G401.6 (cell line): ENCODE data around the gene TLR9.
A peak's percentile ranks its signal among the peaks of the same experiment; 100 is the strongest.

Source experiments
- FAIRE-seq: peaks from 2 replicates; lab custom pipeline; 2012; peaks lifted over from hg19 to GRCh38; lab: Jason Lieb, UNC

TLR9 gene

DNA sequence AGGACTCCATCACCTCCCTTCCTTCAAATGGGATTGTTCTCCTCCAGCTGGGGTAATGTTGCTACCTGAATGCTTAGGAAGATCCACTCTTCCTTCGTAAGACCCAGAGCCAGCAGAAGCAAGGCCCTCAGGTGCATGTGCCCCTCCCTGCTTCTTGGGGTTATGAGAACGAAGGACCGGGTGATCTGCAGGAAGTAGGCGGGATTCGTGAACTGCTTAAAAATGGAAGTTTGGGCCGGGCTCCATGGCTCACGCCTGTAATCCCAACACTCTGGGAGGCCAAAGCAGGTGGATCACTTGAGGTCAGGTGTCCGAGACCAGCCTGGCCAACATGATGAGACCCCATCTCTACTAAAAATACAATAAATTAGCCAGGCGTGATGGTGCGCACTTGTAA lies 8.0 kb downstream of the TLR9 start:
- FAIRE-seq = no peak

- no peak for FAIRE-seq
Observed at GRCh38 chr3:52216585-52217408, 8.6 kb downstream of the TLR9 start.

GRCh38 chr3:52215351-52215750 lies 10.1 kb downstream of the TLR9 start:
- FAIRE-seq = no peak

GRCh38 chr3:52213901-52214300 lies 11.5 kb downstream of the TLR9 start:
- no peak for FAIRE-seq

DNA sequence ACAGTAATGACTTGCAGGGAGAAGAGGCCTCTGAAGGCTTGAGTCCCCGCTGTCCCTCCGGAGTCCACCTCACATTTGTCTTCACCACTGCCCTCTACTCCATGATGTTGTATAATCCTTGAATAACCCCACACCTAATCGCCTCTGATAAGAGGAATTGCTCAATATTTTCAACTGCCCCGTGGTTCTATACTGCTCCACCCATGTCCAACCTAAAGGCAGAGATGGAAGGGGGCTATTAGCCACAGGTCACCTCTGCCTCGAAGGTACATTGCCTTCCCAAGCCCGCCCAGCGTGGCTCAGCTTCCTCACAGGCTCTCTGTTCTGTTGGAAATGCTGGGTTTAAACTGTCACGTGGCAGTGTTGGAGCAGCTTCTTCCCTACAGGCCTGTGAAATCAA lies 12.4 kb downstream of the TLR9 start:
- FAIRE-seq = no peak

GRCh38 chr3:52211268-52211891 lies 14.1 kb downstream of the TLR9 start:
- FAIRE-seq = no peak

GRCh38 chr3:52210550-52211046 lies 14.8 kb downstream of the TLR9 start:
- no peak for FAIRE-seq

DNA sequence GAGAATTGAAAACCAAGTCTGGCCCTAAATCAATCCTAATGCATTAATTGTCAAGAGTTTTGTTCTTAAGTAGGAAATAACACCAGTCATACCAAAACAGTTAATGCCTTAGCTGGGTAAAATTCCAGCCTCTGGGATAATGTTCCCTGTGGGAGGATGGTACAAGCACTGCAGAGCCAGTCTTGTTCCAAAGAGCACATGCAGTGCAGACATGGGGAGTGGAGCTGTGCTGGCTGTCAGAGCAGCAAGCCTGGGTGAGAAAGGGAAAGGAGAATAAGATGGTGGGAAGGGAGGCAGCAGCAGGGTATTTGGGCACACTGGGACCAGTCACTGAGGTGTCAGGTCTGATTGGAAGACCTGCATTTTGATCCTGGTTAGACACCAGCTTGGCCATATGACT lies 15.4 kb downstream of the TLR9 start:
- FAIRE-seq = no peak

DNA sequence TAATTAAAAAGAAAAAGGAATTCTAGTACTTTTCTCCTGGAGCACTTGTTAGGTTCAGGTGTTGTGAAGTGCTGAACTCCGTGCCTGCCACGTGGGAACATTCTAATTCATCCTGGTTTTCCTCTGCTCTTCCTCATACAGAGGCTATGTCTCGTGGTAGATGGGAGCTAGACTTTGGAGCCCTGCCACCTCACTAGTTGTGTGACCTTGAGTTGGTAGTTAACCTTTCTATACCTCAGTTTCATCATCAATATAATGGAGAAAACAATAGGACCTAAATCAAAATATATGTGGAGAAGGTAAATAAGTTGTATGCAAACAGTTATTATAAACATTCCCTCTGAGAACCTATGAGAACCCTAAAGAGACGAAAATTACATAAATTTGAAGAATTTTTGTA lies 16.9 kb downstream of the TLR9 start:
- FAIRE-seq = no peak

- FAIRE-seq = no peak
Observed at GRCh38 chr3:52205727-52206372, 19.6 kb downstream of the TLR9 start.

DNA sequence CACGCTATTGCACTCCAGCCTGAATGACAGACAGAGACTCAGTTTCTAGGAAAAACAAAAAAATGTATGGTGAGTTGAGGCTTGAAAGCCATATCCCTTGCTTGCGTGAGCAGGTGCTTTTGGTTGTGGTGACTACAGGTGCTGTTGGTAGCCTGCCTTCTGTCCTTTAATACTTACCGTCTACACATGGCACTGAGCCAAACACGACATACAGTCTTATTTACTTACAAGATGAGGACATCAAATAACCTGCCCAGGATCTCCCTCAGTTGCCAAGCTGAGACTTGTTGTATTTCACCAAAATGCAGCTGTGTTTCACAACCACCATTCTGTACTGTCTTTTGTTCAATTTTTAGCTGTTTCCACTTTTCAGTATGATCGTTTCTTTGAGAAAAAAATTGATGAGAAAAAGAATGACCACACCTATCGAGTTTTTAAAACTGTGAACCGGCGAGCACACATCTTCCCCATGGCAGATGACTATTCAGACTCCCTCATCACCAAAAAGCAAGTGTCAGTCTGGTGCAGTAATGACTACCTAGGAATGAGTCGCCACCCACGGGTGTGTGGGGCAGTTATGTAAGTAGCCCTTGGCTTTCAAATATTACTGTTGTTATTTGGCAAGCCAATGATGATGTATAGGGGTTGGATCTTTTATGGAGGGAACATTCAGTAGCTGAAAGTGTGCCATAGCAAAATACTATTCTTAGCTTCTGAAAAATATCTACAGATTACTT lies 20.9 kb downstream of the TLR9 start:
- FAIRE-seq = no peak

DNA sequence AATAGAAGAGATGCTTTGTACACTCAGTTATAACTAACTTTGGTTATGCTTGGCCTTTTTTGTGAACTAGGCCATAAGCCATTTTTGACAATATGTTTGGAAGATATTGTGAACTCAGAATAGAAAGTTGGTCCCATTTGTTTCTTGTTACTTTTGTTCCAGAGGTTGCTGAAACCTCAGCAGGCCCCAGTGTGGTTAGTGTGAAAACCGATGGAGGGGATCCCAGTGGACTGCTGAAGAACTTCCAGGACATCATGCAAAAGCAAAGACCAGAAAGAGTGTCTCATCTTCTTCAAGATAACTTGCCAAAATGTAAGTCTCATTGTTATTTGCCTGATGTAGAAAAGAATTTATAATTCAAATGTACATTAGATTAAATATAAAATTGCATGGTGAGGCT lies 21.7 kb downstream of the TLR9 start:
- FAIRE-seq = no peak

DNA sequence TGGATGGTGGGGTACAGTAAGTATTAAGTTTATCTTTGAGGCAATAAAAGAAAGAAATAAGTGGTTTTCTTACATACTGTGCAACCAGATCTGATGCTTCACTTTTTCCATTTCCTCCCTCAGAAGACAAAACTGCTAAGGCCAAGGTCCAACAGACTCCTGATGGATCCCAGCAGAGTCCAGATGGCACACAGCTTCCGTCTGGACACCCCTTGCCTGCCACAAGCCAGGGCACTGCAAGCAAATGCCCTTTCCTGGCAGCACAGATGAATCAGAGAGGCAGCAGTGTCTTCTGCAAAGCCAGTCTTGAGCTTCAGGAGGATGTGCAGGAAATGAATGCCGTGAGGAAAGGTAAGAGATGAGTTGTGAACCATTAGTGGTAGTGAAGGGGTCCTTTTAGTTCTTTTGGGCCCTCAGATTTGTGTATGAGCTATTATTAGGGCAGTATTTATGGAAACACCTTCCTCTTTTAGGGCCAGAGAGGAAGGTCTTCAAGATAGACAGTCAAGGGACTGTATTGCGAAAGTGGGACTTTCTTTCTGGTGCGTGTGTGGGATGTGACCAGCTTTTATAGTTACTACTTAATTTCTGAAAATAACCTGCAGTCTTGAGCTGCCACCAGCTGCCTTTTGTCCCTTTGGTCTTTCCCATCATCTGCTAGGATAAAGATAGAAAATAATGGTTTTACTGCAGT lies 22.9 kb downstream of the TLR9 start:
- no peak for FAIRE-seq

DNA sequence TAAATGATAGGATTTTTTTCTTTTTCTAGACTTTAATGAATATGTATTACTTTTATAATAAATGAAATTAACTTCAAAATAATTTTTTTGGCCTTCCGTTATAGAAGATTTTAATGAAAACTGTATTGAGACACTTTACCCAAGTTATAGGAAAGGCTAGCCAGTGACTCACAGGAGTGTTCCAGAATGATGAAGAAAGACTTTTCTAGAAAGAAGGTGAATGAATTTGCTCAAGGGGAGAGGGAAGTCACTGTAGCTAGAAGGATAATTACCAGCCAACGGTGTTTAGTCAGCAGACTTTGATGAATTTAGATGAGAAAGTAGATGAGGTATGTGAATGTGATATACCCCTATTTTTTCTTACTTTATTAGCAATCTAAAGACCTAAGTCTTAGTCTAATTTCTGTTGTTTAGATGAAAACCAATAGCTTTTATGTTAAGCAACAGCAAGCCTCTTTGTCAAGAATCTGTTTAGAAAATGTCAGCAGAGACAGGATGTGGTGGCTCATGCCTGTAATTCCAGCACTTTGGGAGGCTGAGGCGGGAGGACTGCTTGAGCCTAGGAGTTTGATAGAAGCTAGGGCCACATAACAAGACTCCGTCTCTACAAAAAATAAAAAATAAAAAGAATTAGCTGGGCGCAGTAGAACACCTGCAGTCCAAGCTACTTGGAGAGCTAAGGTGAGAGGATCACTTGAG lies 24.3 kb downstream of the TLR9 start:
- FAIRE-seq = peak; percentile 6

DNA sequence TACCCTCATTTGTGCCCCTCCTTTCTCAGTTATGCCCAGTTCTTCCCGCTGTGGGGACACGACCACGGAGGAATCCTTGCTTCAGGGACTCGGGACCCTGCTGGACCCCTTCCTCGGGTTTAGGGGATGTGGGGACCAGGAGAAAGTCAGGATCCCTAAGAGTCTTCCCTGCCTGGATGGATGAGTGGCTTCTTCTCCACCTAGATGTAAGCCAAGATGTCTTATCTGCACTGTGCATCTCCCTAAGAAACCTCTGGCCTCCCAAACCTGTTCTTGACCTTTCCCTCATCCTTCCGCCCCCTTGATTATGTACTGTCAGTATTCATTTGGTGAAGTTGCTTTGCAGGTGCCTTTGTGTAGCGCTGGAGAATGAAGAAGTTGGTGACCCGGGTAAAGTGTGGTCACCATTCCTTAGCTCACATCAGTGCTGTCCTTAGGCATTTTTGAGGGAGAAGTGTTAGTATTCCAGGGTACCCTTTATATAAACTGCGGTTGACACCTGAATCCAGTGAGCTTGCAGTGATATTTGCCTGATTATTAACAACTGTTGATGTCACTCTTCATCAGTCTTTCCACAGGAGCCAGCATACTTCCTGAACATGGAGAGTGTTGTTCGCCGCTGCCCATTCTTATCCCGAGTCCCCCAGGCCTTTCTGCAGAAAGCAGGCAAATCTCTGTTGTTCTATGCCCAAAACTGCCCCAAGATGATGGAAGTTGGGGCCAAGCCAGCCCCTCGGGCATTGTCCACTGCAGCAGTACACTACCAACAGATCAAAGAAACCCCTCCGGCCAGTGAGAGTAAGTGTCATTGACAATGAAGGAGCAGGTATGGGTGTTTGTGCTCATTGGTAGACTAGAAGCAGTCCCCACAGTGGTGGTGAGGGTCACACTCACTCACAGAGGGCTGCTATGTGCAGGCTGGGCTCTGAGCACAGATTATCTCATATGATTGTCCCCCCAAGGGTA lies 26.5 kb downstream of the TLR9 start:
- FAIRE-seq = no peak

GRCh38 chr3:52197842-52198625 lies 27.4 kb downstream of the TLR9 start, which contains the start of gene ALAS1:
TSS of gene ALAS1 (plus strand) at chr3:52198160. CDS start at chr3:52199242, 1,082 bp downstream.
- FAIRE-seq = peak; percentile 6

DNA sequence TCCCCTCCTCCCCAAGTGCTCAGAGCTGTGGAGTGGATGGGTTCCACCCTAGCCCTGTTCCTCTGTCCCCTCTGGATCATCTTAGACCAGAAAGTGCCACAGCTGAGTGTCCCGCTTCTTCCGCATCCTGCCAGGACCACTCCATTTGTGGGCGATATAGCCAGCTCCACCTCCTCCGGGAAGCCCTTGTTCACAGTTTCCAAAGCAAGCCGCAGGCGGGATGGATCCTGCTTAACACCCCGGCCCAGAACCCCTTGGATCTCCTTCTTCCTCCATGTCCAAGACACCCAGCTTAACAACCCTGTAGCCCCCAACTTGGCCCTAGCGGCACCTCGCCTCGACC lies 28.0 kb downstream of the TLR9 start:
- no peak for FAIRE-seq

DNA sequence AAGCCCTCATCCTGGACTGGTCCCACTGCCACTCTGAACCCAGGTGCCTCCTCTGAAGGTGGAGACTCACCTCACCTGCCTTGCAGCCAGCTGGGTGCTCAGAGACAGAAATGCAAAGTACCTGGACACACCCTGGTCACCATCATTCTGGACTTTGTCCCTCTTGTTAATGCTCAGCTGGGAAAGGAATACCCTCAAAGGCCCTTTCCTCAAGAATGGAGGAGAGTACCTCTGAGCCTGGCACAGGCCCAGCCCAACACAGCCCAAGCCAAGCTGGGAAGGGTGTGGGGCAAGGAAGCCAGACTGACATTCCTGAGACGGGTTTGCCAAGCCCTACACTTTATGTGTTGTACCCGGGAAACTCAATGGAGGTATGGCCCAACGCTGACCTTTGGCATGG lies 28.5 kb downstream of the TLR9 start:
- no peak for FAIRE-seq

- no peak for FAIRE-seq
Observed at GRCh38 chr3:52195823-52196331, 29.6 kb downstream of the TLR9 start.
